NCI-H2227 (cell line): ENCODE results near the gene LUC7L.

Experiments used
- DNase-seq: peaks from one replicate; lab custom pipeline; 2025; ENCODE audit not compliant: unreplicated experiment; lab: John Stamatoyannopoulos, UW

Gene LUC7L

GRCh38 chr16:149024-149660, 80.1 kb downstream of the LUC7L start:
- no peak for DNase-seq

GRCh38 chr16:146646-147045, 82.6 kb downstream of the LUC7L start:
- no peak for DNase-seq

- no peak for DNase-seq
These were observed 84.4 kb downstream of the LUC7L start for GRCh38 chr16:144797-145252.

GRCh38 chr16:143456-143855, 85.8 kb downstream of the LUC7L start:
- no peak for DNase-seq

GRCh38 chr16:143047-143446, 86.2 kb downstream of the LUC7L start:
- no peak for DNase-seq

- DNase-seq: no peak
These were observed 86.8 kb downstream of the LUC7L start for GRCh38 chr16:142405-142967.

- no peak for DNase-seq
These were observed 88.9 kb downstream of the LUC7L start for GRCh38 chr16:140175-140857.
